Measurements from ENCODE around the gene APBA2.
A peak's percentile ranks its signal among the peaks of the same experiment; 100 is the strongest.
"Not testable (repeated sequence)": the region's sequence is repeated elsewhere in the genome, so short reads cannot be mapped to it uniquely, and the experiment has no call there.

The APBA2 gene

DNA sequence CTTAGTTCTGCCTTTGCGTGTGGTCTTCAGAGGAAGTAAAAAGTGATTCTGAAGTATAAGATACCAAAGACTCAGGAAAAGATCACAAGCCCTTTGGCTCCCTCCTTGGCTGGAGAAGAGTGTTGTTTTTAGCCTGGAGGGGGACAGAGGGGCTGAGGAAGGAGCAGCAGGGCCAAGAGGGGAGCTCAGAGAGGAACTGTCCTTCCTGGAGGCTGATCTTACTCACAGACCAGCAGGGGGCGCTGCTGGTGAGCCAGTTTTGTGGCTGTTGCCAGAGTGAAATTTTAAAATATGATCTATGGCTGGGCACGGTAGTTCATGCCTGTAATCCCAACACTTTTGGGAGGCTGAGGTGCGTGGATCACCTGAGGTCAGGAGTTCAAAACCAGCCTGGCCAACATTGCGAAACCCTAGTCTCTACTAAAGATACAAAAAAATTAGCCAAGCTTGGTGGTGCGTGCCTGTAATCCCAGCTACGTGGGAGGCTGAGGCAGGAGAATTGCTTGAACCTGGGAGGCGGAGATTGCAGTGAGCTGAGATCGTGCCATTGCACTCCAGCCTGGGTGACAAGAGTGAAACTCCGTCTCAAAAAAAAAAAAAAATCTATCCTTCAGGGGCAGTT, 216.5 kb downstream of the APBA2 start:
- not testable (repeated sequence) for H3K27ac ChIP-seq (ENCODE audit: low read length); H3K4me2 ChIP-seq (ENCODE audit: insufficient read depth, low read length); H2AFZ ChIP-seq (ENCODE audit: low read depth, low read length); H3K9ac ChIP-seq (ENCODE audit: low read depth, low read length); H4K20me1 ChIP-seq (ENCODE audit: insufficient read depth, low read length); H3K36me3 ChIP-seq (ENCODE audit: insufficient read depth, low read length); H3K27me3 ChIP-seq (ENCODE audit: insufficient read depth, low read length, poor library complexity); H3K79me2 ChIP-seq (ENCODE audit: insufficient read depth, low read length); H3K4me1 ChIP-seq (ENCODE audit: insufficient read depth, low read length); H3K9me3 ChIP-seq (ENCODE audit: insufficient read depth, low read length, severe bottlenecking); H3K4me3 ChIP-seq (ENCODE audit: low read depth in 1 of 2, low read length in 2 of 2)
- DNase-seq (peak; percentile 40), ATAC-seq (ENCODE audit: insufficient read depth, low read depth) (peak; percentile 53; the same call in 1 of the 3 replicates)
- TF ChIP-seq, protein P1, sequence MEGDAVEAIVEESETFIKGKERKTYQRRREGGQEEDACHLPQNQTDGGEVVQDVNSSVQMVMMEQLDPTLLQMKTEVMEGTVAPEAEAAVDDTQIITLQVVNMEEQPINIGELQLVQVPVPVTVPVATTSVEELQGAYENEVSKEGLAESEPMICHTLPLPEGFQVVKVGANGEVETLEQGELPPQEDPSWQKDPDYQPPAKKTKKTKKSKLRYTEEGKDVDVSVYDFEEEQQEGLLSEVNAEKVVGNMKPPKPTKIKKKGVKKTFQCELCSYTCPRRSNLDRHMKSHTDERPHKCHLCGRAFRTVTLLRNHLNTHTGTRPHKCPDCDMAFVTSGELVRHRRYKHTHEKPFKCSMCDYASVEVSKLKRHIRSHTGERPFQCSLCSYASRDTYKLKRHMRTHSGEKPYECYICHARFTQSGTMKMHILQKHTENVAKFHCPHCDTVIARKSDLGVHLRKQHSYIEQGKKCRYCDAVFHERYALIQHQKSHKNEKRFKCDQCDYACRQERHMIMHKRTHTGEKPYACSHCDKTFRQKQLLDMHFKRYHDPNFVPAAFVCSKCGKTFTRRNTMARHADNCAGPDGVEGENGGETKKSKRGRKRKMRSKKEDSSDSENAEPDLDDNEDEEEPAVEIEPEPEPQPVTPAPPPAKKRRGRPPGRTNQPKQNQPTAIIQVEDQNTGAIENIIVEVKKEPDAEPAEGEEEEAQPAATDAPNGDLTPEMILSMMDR (IDR thresholded peaks at IDR 0.05; ENCODE audit: borderline replicate concordance, extremely low read depth, low read length, poor library complexity, severe bottlenecking), result peak; percentile 69

DNA sequence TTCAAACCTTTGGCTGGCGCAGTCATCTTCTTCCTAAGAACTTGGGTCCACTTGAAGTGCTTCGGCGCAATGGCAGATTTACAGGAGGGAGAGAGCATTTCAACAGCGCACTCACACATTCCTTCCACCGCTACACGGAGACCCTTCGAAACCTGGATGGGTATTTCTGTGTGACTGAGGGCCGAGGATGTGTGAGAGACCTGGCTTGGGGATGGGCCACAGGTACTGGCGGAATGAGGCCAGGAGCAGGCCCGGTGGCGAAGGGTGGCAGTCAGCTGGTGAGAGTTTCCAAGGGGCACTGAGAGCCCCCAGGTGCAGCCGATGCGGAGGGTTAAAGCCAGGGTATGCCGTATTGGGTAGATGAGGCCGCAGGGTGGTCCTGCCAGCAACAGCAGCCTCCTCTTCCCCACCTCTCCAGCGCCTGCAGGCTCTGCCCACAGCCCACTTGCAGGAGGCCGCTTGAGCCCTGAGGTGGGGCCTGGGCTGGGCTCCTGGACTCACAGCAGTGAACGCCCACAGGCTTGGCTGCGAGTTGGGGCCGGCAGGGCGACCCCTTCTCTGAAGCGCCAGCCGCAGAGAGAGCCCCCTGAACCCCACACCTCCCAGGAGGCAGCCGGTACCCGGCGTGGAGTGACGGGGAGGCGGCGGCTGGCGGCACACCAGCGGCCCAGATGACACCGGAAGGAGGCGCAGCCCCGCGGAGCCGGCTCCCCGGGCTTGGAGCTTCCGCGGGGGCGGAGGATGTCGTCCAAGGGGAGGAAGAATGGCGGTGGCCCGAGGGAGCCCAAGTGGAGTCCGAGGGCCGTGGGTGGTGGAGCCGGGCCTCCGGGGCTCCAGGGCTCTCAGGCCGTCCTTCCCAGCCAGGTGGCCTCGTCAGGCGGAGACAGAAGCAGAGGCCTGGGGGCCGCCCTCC, 217.4 kb downstream of the APBA2 start:
- ATAC-seq (ENCODE audit: insufficient read depth, low read depth), result no peak

DNA sequence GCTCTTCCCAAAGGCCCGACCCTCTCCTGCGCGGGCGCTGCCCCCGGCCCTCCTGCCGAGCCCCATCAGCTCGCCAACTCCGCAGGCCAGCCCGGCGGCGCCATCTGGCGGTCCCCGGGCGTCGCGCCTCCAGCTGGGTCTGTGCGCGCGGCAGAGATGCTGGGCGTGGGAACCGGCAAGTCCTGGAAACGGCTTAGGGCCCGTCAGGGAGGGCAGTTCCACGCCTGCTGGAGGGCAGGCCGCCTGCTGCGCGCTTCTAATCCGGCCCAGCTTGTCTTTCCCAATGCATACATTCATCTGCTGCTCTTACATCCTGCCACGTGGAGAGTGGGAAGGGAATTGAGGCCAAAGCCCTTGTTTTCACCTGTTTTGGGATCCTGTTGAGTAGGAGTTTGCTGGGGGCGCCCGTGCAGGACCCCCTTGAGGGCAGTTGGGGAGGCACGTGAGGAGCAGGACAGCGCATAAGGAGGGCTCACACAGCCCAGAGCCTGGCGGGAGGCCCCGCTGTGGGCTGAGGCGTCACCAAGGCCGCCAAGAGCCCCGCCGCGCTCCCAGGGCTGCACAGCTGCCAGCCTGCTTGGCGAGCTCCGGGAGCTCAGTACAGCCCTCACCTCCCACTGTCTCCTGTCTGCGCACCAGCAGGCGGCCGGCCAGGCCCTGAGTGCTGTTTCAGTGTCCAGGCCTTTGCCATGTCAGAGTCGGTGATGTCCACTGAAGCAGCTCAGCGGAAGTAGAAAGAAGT, 218.2 kb downstream of the APBA2 start:
- TF ChIP-seq EZH2 (IDR thresholded peaks at IDR 0.05; ENCODE audit: borderline replicate concordance, low read depth, low read length, severe bottlenecking), result no peak
- TF ChIP-seq, protein P1 (IDR thresholded peaks at IDR 0.05; ENCODE audit: borderline replicate concordance, extremely low read depth, low read length, poor library complexity, severe bottlenecking), result no peak
- H3K4me2 ChIP-seq (ENCODE audit: insufficient read depth, low read length), result no peak overlapping the region
- ATAC-seq (ENCODE audit: insufficient read depth, low read depth), result no peak; the same call in 2 of the 3 replicates
- no peak overlapping the region for H3K27ac ChIP-seq (ENCODE audit: low read length)
- no peaks in the 10 kb centered on the region for H3K79me2 ChIP-seq (ENCODE audit: insufficient read depth, low read length)
- H2AFZ ChIP-seq (ENCODE audit: low read depth, low read length), result no peak overlapping the region
- H4K20me1 ChIP-seq (ENCODE audit: insufficient read depth, low read length), result no peaks in the 10 kb centered on the region
- H3K4me1 ChIP-seq (ENCODE audit: insufficient read depth, low read length), result no peaks in the 10 kb centered on the region
- DNase-seq, result no peak
- no peaks in the 10 kb centered on the region for H3K9me3 ChIP-seq (ENCODE audit: insufficient read depth, low read length, severe bottlenecking)
- H3K27me3 ChIP-seq (ENCODE audit: insufficient read depth, low read length, poor library complexity), result no peaks in the 10 kb centered on the region
- no peak overlapping the region for H3K4me3 ChIP-seq (ENCODE audit: low read depth in 1 of 2, low read length in 2 of 2)
- H3K36me3 ChIP-seq (ENCODE audit: insufficient read depth, low read length), result no peaks in the 10 kb centered on the region
- no peak overlapping the region for H3K9ac ChIP-seq (ENCODE audit: low read depth, low read length)

More for the DNA sequence above, 217.4 kb downstream of the APBA2 start:
- Histone ChIP-seq H3K79me2 (ENCODE audit: insufficient read depth, low read length) (no peaks in the 10 kb centered on the region), H3K27me3 (ENCODE audit: insufficient read depth, low read length, poor library complexity) (no peaks in the 10 kb centered on the region), H3K9ac (ENCODE audit: low read depth, low read length) (no peak overlapping the region), H3K4me3 (ENCODE audit: low read depth in 1 of 2, low read length in 2 of 2) (no peak overlapping the region), H3K4me2 (ENCODE audit: insufficient read depth, low read length) (no peak overlapping the region), H2AFZ (ENCODE audit: low read depth, low read length) (no peak overlapping the region), H3K27ac (ENCODE audit: low read length) (no peak overlapping the region), H3K9me3 (ENCODE audit: insufficient read depth, low read length, severe bottlenecking) (no peaks in the 10 kb centered on the region), H3K36me3 (ENCODE audit: insufficient read depth, low read length) (no peaks in the 10 kb centered on the region), H3K4me1 (ENCODE audit: insufficient read depth, low read length) (no peaks in the 10 kb centered on the region), H4K20me1 (ENCODE audit: insufficient read depth, low read length) (no peaks in the 10 kb centered on the region)
- no peak for DNase-seq
- TF ChIP-seq, protein P1 (IDR thresholded peaks at IDR 0.05; ENCODE audit: borderline replicate concordance, extremely low read depth, low read length, poor library complexity, severe bottlenecking), result no peak
- no peak for TF ChIP-seq EZH2 (IDR thresholded peaks at IDR 0.05; ENCODE audit: borderline replicate concordance, low read depth, low read length, severe bottlenecking)

Measured in DND-41 (cell line).